ENCODE results near the gene MOCS2.

Gene MOCS2

DNA sequence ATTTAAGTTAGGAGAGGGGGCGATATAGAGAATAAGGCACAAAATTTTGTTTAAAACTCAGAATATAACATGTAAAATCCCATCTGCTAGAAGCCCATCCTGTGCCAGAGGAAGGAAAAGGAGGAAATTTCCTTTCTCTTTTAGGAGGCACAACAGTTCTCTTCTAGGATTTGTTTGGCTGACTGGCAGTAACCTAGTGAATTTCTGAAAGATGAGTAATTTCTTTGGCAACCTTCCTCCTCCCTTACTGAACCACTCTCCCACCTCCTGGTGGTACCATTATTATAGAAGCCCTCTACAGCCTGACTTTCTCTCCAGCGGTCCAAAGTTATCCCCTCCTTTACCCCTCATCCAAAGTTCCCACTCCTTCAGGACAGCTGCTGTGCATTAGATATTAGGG is 18.3 kb downstream of the MOCS2 start:
- DNase-seq: no peak

DNA sequence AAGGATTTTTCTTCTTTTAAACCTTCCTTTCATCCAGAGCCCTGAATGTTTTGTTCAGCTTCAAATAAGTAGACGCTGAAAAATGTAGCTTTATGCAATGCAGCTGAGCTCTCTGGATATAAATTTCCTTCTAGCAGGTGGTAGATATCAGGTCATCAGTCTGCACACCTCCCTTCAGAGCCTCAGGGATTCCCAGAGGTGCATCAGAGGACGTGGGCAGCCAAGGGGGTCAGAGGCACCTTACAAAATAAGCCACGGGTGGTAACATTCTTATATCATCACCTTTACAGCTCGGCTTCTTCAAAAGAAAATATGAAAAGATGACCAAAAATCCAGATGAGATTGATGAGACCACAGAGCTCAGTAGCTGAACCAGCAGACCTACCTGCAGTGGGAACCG is 19.3 kb downstream of the MOCS2 start:
- DNase-seq: peak; percentile 23

DNA sequence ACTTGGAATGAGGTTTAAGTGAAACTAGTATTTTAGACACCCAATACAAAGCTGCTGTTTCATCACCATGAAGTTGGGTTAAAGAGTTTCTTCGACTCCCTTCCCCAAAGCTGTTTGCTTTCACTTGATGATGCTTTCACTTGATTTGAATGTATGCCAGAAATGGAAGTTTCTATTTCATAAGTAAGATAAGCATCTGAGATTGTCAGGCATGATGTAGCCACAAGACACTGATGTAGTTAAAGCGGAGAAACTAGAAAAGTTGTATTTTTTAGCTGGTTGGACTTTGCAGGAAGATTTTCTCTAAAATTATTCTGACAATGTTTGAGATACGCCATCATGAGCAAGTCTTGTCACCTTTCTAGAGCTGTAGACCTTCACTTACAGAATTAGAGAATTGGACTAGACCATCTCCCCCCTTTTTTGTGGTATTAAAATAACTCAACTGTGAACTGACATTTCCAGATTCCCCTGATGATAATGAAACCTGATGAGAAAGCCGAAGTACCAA is 20.0 kb downstream of the MOCS2 start:
- DNase-seq: no peak

DNA sequence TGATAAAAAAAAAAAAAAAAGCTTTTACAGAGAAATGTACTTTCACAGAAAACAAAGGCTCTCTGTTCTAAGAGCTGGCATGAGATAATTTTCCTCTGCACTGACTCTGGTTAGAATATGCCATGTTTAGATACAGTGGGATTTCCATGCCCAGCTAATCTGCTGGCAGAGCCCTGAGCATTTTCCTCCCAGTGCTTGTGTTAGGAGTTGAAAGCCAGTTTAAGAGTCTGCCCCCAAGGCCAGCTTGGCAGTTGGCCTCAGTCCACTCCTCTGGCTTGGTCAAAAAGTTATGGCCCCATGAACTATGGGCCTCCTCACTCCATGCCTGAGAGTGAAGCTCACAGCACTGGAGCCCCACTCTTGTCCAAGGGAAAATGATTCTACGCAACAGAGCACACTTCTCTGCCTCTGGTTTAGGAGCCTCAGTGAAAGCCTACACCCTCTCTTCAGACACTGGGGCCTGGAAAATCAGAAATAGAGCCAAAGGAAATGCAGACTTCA is 21.9 kb downstream of the MOCS2 start:
- no peak for DNase-seq

DNA sequence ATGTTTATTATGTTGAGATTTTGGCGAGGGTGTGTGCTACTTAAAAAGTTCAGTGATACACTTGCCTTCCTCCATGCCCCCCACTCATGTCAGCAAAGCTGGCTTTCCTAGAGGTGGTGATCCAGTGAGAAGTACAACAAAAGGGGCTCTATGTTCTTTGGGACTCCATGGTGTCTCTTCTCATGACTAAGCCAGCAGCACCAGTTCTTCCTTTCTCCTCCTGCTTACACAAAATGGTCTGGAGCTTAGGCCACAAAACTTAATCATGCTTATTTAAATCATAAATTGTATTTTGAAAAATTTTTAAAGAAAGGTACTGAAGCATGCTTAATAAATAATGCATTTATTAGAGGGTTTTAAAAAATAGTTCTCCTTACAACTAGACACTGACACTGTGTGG is 22.4 kb downstream of the MOCS2 start:
- DNase-seq: no peak

DNA sequence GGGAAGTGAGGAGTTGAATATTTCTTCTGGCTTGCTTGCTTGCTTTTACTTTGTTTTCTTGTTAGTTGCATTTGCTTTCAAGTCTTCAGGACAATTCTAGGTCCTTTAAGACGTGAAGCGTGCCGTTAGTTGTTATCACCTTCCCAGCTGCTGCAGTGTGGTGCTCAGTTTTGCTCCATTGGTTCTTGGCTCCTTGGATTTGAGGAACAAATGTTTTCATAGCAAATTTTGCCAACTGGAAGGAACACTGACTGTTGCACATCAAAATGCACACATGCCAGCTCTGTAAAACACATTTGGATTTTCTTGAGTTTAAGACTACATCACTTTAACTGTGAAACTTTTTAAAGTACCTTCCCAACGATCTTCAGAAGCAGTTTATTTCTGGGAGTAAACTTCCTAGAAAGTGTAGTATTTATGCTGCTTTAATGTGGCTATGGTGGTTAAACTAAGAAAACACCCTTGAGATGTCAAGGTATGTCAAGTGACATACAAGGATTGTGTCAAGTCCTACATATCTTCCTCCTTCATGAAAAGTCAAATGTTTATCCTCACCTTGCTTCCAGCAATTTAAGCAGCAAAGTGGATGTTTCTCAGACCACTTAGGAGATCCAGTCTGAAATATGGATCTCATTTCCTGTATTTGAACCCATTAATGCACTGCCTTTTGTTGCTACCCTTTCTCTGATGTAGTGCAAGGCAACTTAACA is 24.9 kb downstream of the MOCS2 start:
- no peak for DNase-seq

DNA sequence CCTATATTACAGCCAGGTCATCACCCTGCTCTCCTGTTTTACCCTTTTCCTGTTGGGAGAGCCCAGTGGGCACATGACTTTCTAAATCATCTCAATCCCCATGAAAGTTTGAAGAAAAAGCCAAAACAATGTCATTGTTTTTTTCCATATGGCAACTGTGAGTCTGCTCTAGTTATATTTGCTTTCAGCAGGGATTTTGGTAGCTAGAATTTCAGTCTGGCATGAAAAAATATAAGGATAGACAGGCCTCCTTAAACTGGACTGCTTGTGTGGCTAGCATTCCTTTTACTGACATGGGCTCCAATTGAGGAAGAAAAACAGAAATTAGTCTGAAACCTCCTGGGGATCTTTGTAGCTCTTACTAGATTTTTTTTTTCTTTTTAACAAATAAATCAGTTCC is 25.6 kb downstream of the MOCS2 start:
- DNase-seq: no peak

DNA sequence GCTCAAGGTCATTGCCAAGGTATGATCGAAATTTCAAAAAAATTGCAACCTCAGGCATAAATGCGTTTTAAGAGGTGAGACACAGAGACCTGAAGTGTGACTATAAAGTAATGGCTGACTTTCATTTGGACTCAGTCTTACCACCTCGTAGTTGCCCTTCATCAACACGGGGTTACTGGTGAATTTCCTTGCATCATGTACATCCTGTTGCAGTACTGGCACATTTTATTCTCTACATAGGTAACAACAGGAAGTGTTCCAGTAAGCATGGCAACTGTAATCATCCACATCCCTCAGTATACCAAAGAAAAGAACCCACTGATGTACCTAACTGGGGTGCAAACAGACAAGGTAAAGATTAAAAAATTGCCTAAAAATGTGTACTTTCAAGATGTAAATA is 29.3 kb downstream of the MOCS2 start:
- DNase-seq: no peak

DNA sequence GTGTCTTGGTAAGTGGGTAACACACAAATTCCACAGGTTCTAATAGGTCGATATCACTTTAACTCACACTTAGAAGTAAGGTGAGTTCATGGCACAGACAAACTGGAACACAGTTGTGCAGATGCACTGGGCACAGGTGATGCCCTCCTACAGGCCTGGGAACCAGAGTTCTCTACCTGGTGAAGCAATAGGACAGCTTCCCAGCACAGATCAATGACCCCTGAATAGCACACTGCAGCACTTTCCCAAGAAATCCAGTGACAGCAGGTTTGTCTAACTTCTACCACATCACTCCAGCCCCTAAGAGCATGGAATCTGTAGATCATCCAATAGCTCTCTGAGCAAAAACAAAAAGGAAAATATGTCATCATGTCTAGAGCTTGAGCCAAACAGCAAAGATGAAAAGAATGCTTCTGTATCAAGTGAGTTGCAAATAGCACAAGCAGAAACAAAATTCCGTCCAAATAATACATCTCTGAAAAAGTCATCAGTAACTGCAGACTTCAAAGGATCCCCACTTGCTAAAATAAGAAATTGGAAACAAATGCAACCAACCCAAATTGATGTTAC is 33.5 kb downstream of the MOCS2 start:
- DNase-seq: no peak

DNA sequence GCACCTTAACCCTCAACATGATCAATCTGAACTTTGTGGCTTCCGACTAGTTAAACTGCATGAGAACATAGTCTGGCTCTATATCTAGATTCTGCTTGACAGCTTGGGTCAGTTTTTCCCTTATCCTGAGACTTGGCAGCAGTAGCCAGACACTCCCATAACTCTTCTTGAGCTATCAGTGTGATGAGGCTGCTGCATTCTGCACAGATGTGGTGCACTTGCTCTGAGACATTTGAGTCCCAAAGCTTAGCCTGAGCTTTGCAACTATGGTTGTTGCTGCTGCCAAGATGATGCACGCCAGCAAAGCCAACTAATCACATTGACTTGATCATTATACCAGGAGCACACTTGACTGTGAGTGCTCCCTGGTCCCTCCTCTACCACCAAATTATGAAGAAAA is 36.2 kb downstream of the MOCS2 start:
- DNase-seq: no peak

DNA sequence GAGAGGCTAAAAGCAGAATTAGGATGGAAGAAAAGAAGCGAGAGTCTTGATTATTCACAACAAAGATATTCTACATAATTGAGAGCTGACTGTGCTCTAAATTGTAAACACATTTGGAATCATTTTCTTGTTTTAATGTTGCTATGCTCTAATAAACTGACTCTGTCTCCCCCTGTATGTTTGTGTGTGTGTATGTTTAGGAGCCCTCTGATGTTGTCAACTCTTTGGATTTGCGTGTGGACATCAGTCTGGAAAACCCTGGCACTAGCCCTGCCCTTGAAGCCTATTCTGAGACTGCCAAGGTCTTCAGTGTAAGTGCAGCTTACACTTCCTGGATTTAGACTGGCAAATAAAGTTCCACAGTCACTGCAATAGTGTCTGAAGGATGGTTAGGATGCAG is 37.8 kb downstream of the MOCS2 start:
- DNase-seq: no peak

DNA sequence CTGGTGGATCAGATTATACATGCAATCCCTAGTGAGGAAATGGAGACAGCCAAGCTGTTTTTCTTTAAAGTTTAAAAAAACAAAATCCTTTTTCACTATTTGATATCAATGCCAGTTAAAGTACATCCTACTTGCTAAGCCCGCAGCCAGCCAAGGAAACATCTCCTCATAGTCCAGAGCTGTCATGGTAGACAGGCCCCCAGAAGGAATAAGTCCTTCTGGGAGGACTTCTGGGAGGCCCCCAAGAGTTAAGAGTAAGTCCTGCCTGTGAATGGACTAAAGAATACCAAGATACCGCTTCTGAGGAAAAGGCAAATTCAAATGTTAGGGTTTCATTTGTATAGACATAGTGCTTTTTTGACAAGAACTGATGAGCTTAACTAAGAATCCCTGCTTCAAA is 38.3 kb downstream of the MOCS2 start:
- no peak for DNase-seq

DNA sequence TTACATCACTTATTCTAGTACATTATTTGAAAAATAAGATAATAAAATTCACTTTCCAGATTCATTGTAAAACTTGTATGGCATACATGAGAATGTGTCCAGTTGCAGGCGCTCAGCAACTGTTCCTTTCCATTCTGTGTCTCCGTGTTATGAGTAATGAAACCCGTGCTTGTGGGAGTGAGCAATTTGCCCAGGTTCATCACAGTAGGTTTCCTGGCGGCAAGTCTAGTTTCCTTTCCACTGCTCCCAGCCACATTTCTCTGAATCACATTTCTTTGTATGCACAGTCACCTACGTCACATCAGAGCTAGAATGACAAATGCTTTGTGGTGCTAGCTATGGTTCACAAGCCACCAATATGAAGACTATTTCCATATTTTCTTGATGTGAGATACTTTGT is 39.9 kb downstream of the MOCS2 start:
- DNase-seq: peak; percentile 80

DNA sequence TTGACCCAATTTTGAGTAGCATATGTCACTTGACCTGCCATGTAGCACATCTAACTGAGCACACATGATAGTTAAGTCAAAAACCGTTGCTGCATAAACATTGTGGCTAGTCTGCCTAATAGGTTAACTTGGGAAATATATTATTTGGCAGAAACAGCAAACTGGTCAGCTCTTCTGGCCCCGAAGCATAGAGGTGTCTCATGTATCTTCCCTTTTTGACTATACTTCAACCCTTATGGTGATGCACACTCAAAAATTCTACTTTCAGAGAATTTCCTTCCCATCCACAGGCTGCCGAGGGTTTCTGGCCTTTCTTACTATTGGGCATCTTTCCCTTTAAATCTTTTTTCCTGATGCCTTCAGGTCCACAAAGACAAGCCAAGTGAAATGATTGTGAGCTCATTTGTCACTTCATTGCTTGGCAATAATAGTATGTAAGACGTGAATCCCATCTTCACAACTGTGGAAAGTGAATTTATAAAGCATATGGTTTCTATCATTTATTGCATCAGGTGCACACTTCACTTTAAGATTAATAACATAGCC is 41.2 kb downstream of the MOCS2 start:
- DNase-seq: no peak

DNA sequence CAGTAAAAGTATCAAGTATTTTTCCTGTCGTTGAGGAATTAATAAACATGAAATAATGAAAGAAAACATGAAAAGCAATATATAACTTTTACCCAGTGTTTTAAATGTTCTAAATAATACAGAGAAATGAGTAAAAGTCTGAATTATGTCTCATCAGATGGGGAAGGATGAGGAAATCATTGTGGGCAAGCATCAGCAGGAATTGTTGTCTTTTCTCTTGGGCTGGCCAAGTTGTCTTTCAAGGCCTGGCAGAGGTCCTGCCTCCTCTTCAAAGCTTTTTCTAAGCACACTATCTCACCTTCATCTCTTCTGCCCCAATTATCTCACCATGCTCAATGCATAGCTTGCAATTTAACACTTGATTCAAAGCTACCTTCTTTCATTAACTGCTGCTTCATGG is 41.9 kb downstream of the MOCS2 start:
- no peak for DNase-seq

DNA sequence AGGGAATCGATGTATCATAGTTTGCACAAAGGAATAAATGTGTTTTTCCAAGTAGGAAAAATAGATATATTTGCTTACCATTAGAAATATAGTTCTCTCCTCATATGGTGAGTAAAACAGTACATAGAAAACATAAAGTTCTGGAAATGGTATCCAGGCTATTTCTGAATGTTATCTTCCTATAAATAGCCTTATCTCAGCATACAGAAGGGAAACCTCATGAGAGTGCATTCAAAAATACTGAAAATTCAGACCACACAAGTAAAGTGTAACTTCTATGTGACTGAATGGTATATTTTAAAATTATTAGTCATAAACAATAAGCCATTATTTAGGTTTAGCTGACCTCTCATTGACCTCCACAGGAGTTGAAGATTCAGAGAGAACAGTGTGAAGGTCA is 43.5 kb downstream of the MOCS2 start:
- DNase-seq: no peak

DNA sequence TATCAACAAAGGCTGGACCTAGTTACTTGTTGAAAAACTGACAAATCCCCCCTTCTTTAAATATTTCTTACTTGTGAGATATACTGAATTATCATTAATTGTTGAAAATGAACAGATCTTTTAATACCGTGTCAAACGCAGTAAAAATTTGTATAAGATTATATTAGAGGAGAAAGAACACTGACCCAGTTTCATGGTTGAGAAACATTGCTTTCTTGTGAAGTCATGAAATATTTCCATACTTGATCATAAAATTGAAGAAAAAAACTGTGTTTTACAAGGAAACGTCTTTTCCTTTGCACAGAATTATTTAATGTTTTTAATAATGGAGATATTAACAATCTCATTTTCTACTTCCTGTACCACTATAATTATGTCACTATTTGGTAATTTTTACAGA is 45.8 kb downstream of the MOCS2 start:
- DNase-seq: no peak

DNA sequence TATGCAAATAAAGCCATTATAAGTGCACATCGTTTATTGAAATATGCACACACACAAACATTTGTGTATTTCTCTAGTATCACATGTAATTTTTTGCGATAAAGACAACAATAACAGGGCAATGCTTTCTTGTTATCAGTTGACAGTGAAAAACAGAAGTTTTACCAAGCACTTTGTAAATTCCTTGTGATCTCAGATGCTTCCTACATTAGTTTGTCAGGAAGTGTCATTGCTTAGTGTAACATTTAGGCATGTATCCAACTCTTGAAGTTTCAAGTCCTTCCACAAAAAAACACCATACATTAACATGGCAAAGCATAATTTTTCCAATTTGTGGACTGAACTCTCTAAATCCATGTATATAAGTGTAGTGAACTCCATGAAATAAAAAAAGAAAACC is 46.4 kb downstream of the MOCS2 start:
- DNase-seq: no peak

DNA sequence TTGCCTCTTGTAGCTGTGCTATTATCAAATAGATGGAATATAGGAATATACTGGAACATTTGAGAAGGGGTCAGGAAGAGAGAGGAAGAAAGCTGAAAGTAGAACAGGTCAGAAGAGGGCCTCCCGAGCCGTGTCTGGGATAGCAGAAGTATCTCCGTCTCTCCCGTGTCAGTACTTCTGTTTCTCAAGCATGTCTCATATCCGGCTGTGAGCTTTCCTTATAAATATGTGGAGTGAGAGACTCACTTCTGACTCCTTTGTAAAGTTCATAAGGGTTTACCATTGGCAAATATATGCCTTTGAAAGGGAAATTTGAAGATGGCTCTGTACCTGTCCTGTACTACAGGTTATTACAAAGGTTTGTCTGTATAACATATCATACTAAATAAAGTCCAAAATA is 50.3 kb downstream of the MOCS2 start:
- no peak for DNase-seq

DNA sequence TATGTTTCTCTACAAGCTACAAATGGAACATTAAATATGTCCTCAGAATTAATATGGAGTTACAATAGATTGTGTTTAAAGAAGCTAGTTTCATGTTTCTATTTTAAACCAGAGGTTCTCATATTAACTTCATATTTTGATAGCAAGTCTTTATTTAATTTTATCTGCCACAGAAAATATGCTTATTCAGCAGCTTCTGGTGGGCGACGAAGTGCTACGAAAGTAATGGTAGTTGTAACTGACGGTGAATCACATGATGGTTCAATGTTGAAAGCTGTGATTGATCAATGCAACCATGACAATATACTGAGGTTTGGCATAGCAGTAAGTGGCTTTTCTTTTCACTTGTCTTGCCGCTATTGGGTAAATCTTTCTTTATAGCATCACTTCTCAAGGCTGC is 54.2 kb downstream of the MOCS2 start:
- no peak for DNase-seq

DNA sequence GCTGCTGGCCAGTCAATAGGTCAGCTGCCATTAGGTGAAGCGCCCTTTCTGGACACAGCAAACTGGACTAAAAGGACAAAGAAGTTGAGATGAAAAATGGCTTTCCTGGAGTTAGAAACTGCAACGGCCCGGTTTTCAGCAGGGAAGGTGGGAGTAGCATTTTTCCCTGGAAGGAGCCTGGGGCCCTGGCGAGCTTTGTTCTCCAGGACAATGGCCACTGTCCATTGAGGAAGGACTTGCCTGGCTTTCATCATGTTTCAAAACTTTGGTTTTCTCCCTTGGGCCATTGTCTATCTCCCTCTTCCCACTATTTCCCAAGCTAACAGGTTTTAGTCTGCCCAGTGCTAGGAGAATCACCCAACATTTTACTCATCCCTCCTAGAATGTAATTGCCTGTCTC is 56.2 kb downstream of the MOCS2 start:
- no peak for DNase-seq

DNA sequence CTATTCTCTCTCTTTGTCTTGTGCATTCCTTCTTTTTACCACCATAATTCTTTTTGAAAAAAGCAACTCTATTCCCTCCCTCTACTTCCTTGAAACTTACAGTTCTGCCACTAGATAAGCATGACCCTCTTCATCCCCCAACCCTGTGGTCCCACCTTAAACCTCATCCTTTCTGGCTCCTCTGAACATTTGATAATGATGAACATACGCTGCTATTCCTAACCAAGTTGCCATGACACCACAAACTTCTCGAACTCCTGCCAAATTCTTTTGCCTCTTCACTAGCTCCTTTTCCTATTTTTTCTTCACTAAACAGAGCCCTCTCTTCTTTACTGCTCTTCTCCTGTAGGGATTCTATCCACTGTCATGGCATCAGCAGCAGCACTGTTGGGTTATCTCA is 57.1 kb downstream of the MOCS2 start:
- no peak for DNase-seq

DNA sequence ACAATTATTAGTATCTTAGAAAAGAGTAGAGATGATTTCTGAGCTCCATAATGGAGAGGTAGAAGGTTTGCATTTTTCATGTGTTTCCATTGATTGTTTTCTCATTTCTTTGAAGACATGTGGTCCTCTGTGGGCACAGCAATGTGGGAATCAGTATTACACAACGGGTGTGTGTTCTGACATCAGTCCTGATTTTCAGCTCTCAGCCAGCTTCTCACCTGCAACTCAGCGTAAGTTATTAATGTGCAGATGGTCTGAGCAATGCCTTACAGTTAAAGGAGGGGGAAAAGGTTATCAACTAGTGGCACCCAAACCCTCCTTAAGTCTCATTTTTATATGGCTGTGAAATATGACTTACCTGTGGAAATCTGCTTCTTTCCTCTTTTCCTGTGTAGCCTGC is 61.3 kb downstream of the MOCS2 start:
- DNase-seq: no peak

All from activated CD4-positive, alpha-beta T cell treated with anti-CD3 and anti-CD28 coated beads for 48 hours (primary cell).